ENCODE data around the gene RPS27L.
A peak's percentile ranks its signal among the peaks of the same experiment; 100 is the strongest.

RPS27L gene

DNA sequence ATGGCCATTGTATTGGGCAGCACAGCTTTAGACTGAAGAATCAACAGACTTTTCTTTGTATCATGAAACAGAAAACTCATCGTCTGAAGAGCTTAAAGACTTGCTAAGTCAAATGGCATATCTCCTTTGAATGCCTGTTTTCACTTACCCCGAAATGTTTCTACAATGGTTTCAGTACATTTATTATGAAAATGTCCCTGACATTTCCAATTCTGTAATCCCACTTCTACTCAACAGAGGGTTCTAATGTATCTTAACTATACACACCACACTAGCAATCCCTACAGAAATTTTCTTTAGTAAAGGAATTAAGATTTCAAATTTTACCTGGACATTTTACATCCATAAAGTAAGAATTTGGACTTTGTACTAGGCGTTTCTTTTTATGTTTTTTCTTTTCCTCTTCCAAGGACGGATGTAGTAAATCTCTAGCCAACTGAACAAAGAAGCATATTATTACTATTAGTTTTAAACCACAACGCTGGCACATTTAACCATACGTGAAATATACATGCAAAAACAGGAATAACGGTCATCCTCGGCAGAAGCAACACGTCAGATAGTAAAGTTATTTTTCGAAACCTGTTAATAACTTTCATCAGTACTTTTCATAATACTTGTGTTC, 1.1 kb downstream of the RPS27L start:
- H3K9me3 ChIP-seq (ENCODE audit: insufficient read depth, low read length), result no peaks in the 10 kb centered on the region
- TF ChIP-seq SUZ12 (IDR thresholded peaks at IDR 0.05; ENCODE audit: extremely low read depth, insufficient read depth, insufficient read length), result no peak
- TF ChIP-seq ZNF274 (IDR thresholded peaks at IDR 0.05; ENCODE audit: low read depth, low read length), result no peak
- TF ChIP-seq YY1 (IDR thresholded peaks at IDR 0.05; ENCODE audit: insufficient read depth, insufficient read length), result no peak
- no peaks in the 10 kb centered on the region for H3K27me3 ChIP-seq (ENCODE audit: insufficient read depth, insufficient read length)
- no peak for DNase-seq (ENCODE audit: low read depth, low spot score)
- peak overlapping the region; percentile 97 for H3K9ac ChIP-seq (ENCODE audit: insufficient read length, low read depth)
- H3K36me3 ChIP-seq (ENCODE audit: insufficient read depth, insufficient read length, low read length), result peaks cover 39% of the 10 kb centered on the region
- no peaks in the 10 kb centered on the region for H3K4me1 ChIP-seq (ENCODE audit: insufficient read depth, insufficient read length)
- peak overlapping the region; percentile 85 for H3K4me3 ChIP-seq (ENCODE audit: insufficient read length, low read depth)

DNA sequence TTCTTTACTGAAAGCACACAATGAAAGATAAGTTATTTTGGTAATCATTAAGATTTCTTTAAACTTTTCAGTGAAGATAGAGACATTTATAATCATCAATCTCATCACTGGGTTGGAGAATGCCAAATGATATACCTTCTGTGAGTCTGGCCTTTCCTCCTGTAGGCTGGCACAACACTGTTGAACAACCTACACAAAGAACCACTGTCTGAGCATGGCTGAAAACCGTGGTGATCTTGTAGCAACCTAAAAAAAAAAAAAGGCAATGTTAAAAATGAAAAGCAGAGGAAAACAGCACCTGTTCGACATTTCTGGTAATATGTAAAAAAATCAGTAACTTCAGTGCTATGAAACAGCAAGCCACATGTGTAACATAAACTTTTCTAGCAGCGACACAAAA, 1.8 kb downstream of the RPS27L start:
- no peak for TF ChIP-seq ZNF274 (IDR thresholded peaks at IDR 0.05; ENCODE audit: low read depth, low read length)
- TF ChIP-seq YY1 (IDR thresholded peaks at IDR 0.05; ENCODE audit: insufficient read depth, insufficient read length), result no peak
- no peak for TF ChIP-seq SUZ12 (IDR thresholded peaks at IDR 0.05; ENCODE audit: extremely low read depth, insufficient read depth, insufficient read length)
- no peaks in the 10 kb centered on the region for H3K4me1 ChIP-seq (ENCODE audit: insufficient read depth, insufficient read length)
- DNase-seq (ENCODE audit: low read depth, low spot score), result no peak
- H3K9ac ChIP-seq (ENCODE audit: insufficient read length, low read depth), result no peak overlapping the region
- peaks cover 39% of the 10 kb centered on the region for H3K36me3 ChIP-seq (ENCODE audit: insufficient read depth, insufficient read length, low read length)
- H3K9me3 ChIP-seq (ENCODE audit: insufficient read depth, low read length), result no peaks in the 10 kb centered on the region
- no peak overlapping the region for H3K4me3 ChIP-seq (ENCODE audit: insufficient read length, low read depth)
- no peaks in the 10 kb centered on the region for H3K27me3 ChIP-seq (ENCODE audit: insufficient read depth, insufficient read length)

DNA sequence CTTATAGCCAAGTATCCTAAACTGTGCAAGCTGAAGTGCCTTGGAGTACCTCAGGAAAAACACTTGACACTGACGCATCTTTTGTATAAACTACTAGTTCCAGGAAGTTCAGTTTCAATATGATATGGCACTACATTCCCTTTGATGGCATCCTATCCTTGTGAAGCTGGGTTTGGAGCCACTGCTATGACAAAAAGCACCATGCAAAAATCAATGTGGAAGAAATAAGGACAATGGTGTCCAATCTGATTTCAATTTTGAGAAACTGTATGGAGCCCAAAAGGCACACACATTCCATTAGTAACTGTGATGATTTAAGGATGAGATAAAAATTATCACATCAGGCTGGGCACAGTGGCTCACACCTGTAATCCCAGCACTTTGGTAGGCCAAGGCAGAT, 5.6 kb downstream of the RPS27L start:
- Histone ChIP-seq H3K9me3 (ENCODE audit: insufficient read depth, low read length) (no peaks in the 10 kb centered on the region), H3K4me3 (ENCODE audit: insufficient read length, low read depth) (no peak overlapping the region), H3K27me3 (ENCODE audit: insufficient read depth, insufficient read length) (no peaks in the 10 kb centered on the region), H3K9ac (ENCODE audit: insufficient read length, low read depth) (no peak overlapping the region), H3K4me1 (ENCODE audit: insufficient read depth, insufficient read length) (no peaks in the 10 kb centered on the region), H3K36me3 (ENCODE audit: insufficient read depth, insufficient read length, low read length) (peaks cover 49% of the 10 kb centered on the region)
- DNase-seq (ENCODE audit: low read depth, low spot score), result no peak
- no peak for TF ChIP-seq ZNF274 (IDR thresholded peaks at IDR 0.05; ENCODE audit: low read depth, low read length)

DNA sequence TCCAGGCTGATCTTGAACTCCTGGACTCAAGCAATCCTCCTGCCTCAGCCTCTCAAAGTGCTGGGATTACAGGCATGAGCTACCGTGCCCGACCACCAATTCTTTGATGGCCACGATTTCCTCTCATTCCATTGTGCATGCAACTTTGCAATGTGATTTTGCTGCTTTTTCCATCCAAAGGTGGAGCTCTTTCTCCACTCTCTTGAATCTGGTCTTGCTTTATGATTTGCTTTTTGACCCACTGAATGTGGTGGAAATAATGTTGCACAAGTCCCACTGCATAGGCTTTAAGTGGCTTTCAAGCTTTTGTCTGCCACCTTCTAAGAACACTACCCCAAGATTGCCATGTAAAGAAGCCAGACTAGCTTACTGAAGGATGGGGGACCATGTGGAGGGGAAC, 10.6 kb downstream of the RPS27L start:
- no peak for DNase-seq (ENCODE audit: low read depth, low spot score)

DNA sequence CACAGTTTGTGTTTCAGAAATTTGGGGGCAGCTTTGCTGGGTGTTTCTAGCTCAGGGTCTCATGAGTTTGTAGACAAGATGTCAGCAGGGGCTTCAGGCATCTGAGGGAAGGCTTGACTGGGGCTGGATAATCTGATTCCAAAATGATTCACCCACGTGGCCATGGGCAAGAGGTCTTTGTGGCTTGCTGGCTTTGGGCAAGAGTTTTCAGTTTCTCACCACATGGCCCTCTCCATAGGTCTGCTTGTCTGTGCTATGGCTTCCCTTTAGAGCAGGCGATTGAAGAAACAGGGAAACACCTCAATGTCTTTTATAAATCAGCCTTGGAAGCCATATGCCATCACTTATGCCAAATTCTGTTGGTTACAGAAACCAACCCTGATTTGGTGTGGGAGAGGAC, 11.9 kb downstream of the RPS27L start:
- no peaks in the 10 kb centered on the region for H3K4me1 ChIP-seq (ENCODE audit: insufficient read depth, insufficient read length)
- H3K36me3 ChIP-seq (ENCODE audit: insufficient read depth, insufficient read length, low read length), result peaks cover 15% of the 10 kb centered on the region
- H3K4me3 ChIP-seq (ENCODE audit: insufficient read length, low read depth), result no peak overlapping the region
- H3K27me3 ChIP-seq (ENCODE audit: insufficient read depth, insufficient read length), result no peaks in the 10 kb centered on the region
- DNase-seq (ENCODE audit: low read depth, low spot score), result no peak
- H3K9me3 ChIP-seq (ENCODE audit: insufficient read depth, low read length), result peaks cover 9% of the 10 kb centered on the region; the same call in 1 of the 2 replicates
- H3K9ac ChIP-seq (ENCODE audit: insufficient read length, low read depth), result no peak overlapping the region
- TF ChIP-seq SUZ12 (IDR thresholded peaks at IDR 0.05; ENCODE audit: extremely low read depth, insufficient read depth, insufficient read length) (no peak), YY1 (IDR thresholded peaks at IDR 0.05; ENCODE audit: insufficient read depth, insufficient read length) (no peak), ZNF274 (IDR thresholded peaks at IDR 0.05; ENCODE audit: low read depth, low read length) (no peak)

More for the DNA sequence above, 10.6 kb downstream of the RPS27L start:
- H3K36me3 ChIP-seq (ENCODE audit: insufficient read depth, insufficient read length, low read length), result peaks cover 19% of the 10 kb centered on the region
- H3K4me1 ChIP-seq (ENCODE audit: insufficient read depth, insufficient read length), result no peaks in the 10 kb centered on the region
- H3K9ac ChIP-seq (ENCODE audit: insufficient read length, low read depth), result no peak overlapping the region
- no peaks in the 10 kb centered on the region for H3K27me3 ChIP-seq (ENCODE audit: insufficient read depth, insufficient read length)
- H3K4me3 ChIP-seq (ENCODE audit: insufficient read length, low read depth), result no peak overlapping the region
- H3K9me3 ChIP-seq (ENCODE audit: insufficient read depth, low read length), result peaks cover 9% of the 10 kb centered on the region; the same call in 1 of the 2 replicates
- TF ChIP-seq SUZ12 (IDR thresholded peaks at IDR 0.05; ENCODE audit: extremely low read depth, insufficient read depth, insufficient read length) (no peak), ZNF274 (IDR thresholded peaks at IDR 0.05; ENCODE audit: low read depth, low read length) (no peak), YY1 (IDR thresholded peaks at IDR 0.05; ENCODE audit: insufficient read depth, insufficient read length) (no peak)

DNA sequence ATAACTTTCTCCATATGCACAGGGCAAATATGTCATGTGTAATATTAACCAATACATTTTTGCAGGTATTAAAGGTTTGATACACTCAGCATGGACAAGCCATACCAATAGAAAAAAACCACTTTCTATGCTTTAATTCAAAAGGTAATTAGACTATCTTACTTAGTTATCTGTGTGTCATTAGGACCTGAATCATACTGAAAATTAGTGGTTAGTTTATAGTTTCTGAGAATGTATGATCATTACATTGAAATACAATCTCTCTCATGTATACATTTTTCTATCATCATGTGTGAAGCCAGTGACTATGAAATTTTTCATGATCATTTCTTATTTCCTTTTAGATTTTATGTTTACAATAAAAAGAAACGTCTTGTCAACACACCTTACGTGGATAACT, 16.3 kb downstream of the RPS27L start:
- no peaks in the 10 kb centered on the region for H3K27me3 ChIP-seq (ENCODE audit: insufficient read depth, insufficient read length)
- H3K9ac ChIP-seq (ENCODE audit: insufficient read length, low read depth), result no peak overlapping the region
- TF ChIP-seq SUZ12 (IDR thresholded peaks at IDR 0.05; ENCODE audit: extremely low read depth, insufficient read depth, insufficient read length) (no peak), YY1 (IDR thresholded peaks at IDR 0.05; ENCODE audit: insufficient read depth, insufficient read length) (no peak), ZNF274 (IDR thresholded peaks at IDR 0.05; ENCODE audit: low read depth, low read length) (no peak)
- H3K9me3 ChIP-seq (ENCODE audit: insufficient read depth, low read length), result peaks cover 9% of the 10 kb centered on the region; the same call in 1 of the 2 replicates
- no peak for DNase-seq (ENCODE audit: low read depth, low spot score)
- H3K4me1 ChIP-seq (ENCODE audit: insufficient read depth, insufficient read length), result no peaks in the 10 kb centered on the region
- no peak overlapping the region for H3K4me3 ChIP-seq (ENCODE audit: insufficient read length, low read depth)
- H3K36me3 ChIP-seq (ENCODE audit: insufficient read depth, insufficient read length, low read length), result peaks cover 6% of the 10 kb centered on the region

DNA sequence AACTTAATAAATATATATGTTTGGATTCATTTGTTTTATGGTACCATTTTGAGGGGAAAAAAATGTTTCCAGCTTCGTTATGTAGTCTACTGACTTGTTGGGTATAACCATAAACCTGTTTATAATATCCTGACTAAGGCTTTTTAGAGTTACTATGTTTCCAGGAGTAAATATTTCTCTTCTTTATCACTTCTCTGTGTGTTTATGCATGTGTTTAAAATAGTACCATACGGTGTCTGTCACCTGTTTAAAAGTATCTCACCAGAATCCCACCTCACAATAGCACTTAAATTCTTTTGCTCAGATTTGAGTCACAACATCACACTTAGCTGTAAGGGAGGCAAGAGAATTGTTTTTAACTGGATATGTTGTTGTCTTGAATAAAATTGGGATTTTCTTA, 20.5 kb downstream of the RPS27L start:
- Histone ChIP-seq H3K27me3 (ENCODE audit: insufficient read depth, insufficient read length) (no peaks in the 10 kb centered on the region), H3K9me3 (ENCODE audit: insufficient read depth, low read length) (no peaks in the 10 kb centered on the region), H3K4me3 (ENCODE audit: insufficient read length, low read depth) (no peak overlapping the region), H3K4me1 (ENCODE audit: insufficient read depth, insufficient read length) (no peaks in the 10 kb centered on the region), H3K36me3 (ENCODE audit: insufficient read depth, insufficient read length, low read length) (peaks cover 3% of the 10 kb centered on the region), H3K9ac (ENCODE audit: insufficient read length, low read depth) (no peak overlapping the region)
- DNase-seq (ENCODE audit: low read depth, low spot score), result no peak
- TF ChIP-seq YY1 (IDR thresholded peaks at IDR 0.05; ENCODE audit: insufficient read depth, insufficient read length) (no peak), SUZ12 (IDR thresholded peaks at IDR 0.05; ENCODE audit: extremely low read depth, insufficient read depth, insufficient read length) (no peak), ZNF274 (IDR thresholded peaks at IDR 0.05; ENCODE audit: low read depth, low read length) (no peak)

Measured in NT2/D1 (cell line).